ENCODE measurements around the gene CDKN2B. TPM values are rescaled to one million over a fixed set of nuclear protein-coding genes. Genes with fewer than 3 reads are reported as not detected.
A peak's percentile ranks its signal among the peaks of the same experiment; 100 is the strongest.

Gene CDKN2B
- polyA plus RNA-seq, 1 donor from 2014 or later: 0.15 TPM

DNA sequence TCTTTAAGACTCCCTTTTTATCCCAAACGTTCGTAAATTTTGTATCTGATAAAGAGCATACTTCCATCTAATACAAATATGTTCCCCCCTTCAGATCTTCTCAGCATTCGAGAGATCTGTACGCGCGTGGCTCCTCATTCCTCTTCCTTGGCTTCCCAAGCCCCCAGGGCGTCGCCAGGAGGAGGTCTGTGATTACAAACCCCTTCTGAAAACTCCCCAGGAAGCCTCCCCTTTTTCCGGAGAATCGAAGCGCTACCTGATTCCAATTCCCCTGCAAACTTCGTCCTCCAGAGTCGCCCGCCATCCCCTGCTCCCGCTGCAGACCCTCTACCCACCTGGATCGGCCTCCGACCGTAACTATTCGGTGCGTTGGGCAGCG lies 34.8 kb downstream of the CDKN2B start:
- peaks cover 2% of the 10 kb centered on the region for H3K9me3 ChIP-seq (ENCODE audit: low read length)
- H3F3A ChIP-seq (ENCODE audit: insufficient read depth, low read length, poor library complexity, severe bottlenecking): no peaks in the 10 kb centered on the region
- H3K36me3 ChIP-seq (ENCODE audit: insufficient read depth, low read length): no peaks in the 10 kb centered on the region
- peak overlapping the region; percentile 58 for H3K4me3 ChIP-seq (ENCODE audit: low read length)
- H4K20me1 ChIP-seq (ENCODE audit: insufficient read depth): no peaks in the 10 kb centered on the region
- no peak overlapping the region for H2AFZ ChIP-seq (ENCODE audit: low read depth, low read length)
- H3K4me2 ChIP-seq (ENCODE audit: low read length): no peak overlapping the region
- no peak overlapping the region for H3K27ac ChIP-seq (ENCODE audit: low read length)
- H3K79me2 ChIP-seq (replicated peaks; ENCODE audit: insufficient read depth, low read length): no peaks in the 10 kb centered on the region
- TF ChIP-seq SMC3 (conservative IDR thresholded peaks at IDR 0.05; ENCODE audit: poor library complexity) (no peak), TAF1 (IDR thresholded peaks at IDR 0.05; ENCODE audit: low read depth) (no peak), EZH2 (IDR thresholded peaks at IDR 0.05; ENCODE audit: borderline replicate concordance, insufficient read depth, low read length, poor library complexity, severe bottlenecking) (no peak), MXI1 (conservative IDR thresholded peaks at IDR 0.05; ENCODE audit: poor library complexity, severe bottlenecking) (no peak), POLR2AphosphoS5 (IDR thresholded peaks at IDR 0.05) (no peak), RAD21 (conservative IDR thresholded peaks at IDR 0.05) (no peak), EP300 (conservative IDR thresholded peaks at IDR 0.05; ENCODE audit: poor library complexity, severe bottlenecking) (no peak)
- TF ChIP-seq, protein P1, sequence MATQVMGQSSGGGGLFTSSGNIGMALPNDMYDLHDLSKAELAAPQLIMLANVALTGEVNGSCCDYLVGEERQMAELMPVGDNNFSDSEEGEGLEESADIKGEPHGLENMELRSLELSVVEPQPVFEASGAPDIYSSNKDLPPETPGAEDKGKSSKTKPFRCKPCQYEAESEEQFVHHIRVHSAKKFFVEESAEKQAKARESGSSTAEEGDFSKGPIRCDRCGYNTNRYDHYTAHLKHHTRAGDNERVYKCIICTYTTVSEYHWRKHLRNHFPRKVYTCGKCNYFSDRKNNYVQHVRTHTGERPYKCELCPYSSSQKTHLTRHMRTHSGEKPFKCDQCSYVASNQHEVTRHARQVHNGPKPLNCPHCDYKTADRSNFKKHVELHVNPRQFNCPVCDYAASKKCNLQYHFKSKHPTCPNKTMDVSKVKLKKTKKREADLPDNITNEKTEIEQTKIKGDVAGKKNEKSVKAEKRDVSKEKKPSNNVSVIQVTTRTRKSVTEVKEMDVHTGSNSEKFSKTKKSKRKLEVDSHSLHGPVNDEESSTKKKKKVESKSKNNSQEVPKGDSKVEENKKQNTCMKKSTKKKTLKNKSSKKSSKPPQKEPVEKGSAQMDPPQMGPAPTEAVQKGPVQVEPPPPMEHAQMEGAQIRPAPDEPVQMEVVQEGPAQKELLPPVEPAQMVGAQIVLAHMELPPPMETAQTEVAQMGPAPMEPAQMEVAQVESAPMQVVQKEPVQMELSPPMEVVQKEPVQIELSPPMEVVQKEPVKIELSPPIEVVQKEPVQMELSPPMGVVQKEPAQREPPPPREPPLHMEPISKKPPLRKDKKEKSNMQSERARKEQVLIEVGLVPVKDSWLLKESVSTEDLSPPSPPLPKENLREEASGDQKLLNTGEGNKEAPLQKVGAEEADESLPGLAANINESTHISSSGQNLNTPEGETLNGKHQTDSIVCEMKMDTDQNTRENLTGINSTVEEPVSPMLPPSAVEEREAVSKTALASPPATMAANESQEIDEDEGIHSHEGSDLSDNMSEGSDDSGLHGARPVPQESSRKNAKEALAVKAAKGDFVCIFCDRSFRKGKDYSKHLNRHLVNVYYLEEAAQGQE (IDR thresholded peaks at IDR 0.05; ENCODE audit: borderline replicate concordance): no peak
- TF ChIP-seq, protein P2, sequence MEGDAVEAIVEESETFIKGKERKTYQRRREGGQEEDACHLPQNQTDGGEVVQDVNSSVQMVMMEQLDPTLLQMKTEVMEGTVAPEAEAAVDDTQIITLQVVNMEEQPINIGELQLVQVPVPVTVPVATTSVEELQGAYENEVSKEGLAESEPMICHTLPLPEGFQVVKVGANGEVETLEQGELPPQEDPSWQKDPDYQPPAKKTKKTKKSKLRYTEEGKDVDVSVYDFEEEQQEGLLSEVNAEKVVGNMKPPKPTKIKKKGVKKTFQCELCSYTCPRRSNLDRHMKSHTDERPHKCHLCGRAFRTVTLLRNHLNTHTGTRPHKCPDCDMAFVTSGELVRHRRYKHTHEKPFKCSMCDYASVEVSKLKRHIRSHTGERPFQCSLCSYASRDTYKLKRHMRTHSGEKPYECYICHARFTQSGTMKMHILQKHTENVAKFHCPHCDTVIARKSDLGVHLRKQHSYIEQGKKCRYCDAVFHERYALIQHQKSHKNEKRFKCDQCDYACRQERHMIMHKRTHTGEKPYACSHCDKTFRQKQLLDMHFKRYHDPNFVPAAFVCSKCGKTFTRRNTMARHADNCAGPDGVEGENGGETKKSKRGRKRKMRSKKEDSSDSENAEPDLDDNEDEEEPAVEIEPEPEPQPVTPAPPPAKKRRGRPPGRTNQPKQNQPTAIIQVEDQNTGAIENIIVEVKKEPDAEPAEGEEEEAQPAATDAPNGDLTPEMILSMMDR (IDR thresholded peaks at IDR 0.05; ENCODE audit: poor library complexity, severe bottlenecking): no peak
- no peak overlapping the region for H3K9ac ChIP-seq (ENCODE audit: low read length)
- H3K9me2 ChIP-seq (ENCODE audit: insufficient read depth, low read length): no peaks in the 10 kb centered on the region
- H3K27me3 ChIP-seq (ENCODE audit: insufficient read depth, low read depth, low read length): peaks cover 100% of the 10 kb centered on the region

DNA sequence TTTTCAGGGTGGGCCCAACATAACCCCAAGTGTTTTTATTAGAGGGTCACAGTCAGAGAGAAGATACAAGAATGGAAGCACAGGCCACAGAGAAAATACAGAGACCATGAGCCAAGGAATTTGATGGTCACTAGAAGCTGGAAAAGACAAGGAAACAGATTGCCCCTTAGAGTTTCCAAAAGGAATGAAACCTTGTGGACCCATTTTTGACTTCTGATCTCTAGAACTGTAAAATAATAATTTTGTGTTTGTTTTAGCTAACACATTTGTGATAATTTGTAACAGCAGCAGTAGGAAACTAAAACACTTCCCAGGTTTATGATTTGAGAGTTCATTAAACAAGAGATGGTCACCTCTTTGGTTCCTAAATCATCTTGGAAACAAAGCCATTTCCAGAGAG lies 36.7 kb downstream of the CDKN2B start:
- H3K9ac ChIP-seq (ENCODE audit: low read length): no peak overlapping the region
- no peaks in the 10 kb centered on the region for H3K79me2 ChIP-seq (replicated peaks; ENCODE audit: insufficient read depth, low read length)
- TF ChIP-seq POLR2AphosphoS5 (IDR thresholded peaks at IDR 0.05) (no peak), SMC3 (conservative IDR thresholded peaks at IDR 0.05; ENCODE audit: poor library complexity) (no peak), EZH2 (IDR thresholded peaks at IDR 0.05; ENCODE audit: borderline replicate concordance, insufficient read depth, low read length, poor library complexity, severe bottlenecking) (no peak), EP300 (conservative IDR thresholded peaks at IDR 0.05; ENCODE audit: poor library complexity, severe bottlenecking) (no peak), TAF1 (IDR thresholded peaks at IDR 0.05; ENCODE audit: low read depth) (no peak), RAD21 (conservative IDR thresholded peaks at IDR 0.05) (no peak), MXI1 (conservative IDR thresholded peaks at IDR 0.05; ENCODE audit: poor library complexity, severe bottlenecking) (no peak)
- TF ChIP-seq, protein P1 (IDR thresholded peaks at IDR 0.05; ENCODE audit: borderline replicate concordance): no peak
- TF ChIP-seq, protein P2 (IDR thresholded peaks at IDR 0.05; ENCODE audit: poor library complexity, severe bottlenecking): no peak
- no peak overlapping the region for H2AFZ ChIP-seq (ENCODE audit: low read depth, low read length)
- H3K9me3 ChIP-seq (ENCODE audit: low read length): peaks cover 7% of the 10 kb centered on the region
- H3K27me3 ChIP-seq (ENCODE audit: insufficient read depth, low read depth, low read length): peaks cover 100% of the 10 kb centered on the region
- H3K9me2 ChIP-seq (ENCODE audit: insufficient read depth, low read length): no peaks in the 10 kb centered on the region
- no peaks in the 10 kb centered on the region for H3F3A ChIP-seq (ENCODE audit: insufficient read depth, low read length, poor library complexity, severe bottlenecking)
- H3K27ac ChIP-seq (ENCODE audit: low read length): no peak overlapping the region
- no peak overlapping the region for H3K4me2 ChIP-seq (ENCODE audit: low read length)
- H3K4me3 ChIP-seq (ENCODE audit: low read length): no peak overlapping the region
- no peaks in the 10 kb centered on the region for H3K36me3 ChIP-seq (ENCODE audit: insufficient read depth, low read length)
- no peaks in the 10 kb centered on the region for H4K20me1 ChIP-seq (ENCODE audit: insufficient read depth)

All from neural cell (in vitro differentiated cells).